CD4-positive, alpha-beta T cell (primary cell): Measurements from ENCODE around the gene ATP6V0A4. TPM values are rescaled to one million over a fixed set of nuclear protein-coding genes. Genes with fewer than 3 reads are reported as not detected.

Experiments
- ATAC-seq: fragments of 200-7000 bp; cut with Tn5 transposase; one replicate; pipeline ENCODE4 v1.10.0; 2022; ENCODE audit warnings: mild to moderate bottlenecking; ENCODE audit not compliant: poor library complexity
- CTCF ChIA-PET: fragments of 350-600 bp; sonication (Branson Sonifier 250); formaldehyde crosslinking; loops from one replicate; lab custom pipeline; 2021; ENCODE audit warnings: antibody characterized with exemption, inconsistent platforms; lab: Charles Lee
- POLR2A ChIA-PET: fragments of 350-600 bp; sonication (Branson Sonifier 250); formaldehyde crosslinking; loops from one replicate; lab custom pipeline; 2021; ENCODE audit warnings: antibody characterized with exemption, inconsistent platforms; lab: Charles Lee
- DNase-seq, 14 experiments: peaks; one replicate each; pipeline ENCODE4 v3.0.0-alpha.2; 2013 to 2020; ENCODE audit warnings: mixed read lengths in 2 of 14
- H3K27ac ChIP-seq, 2 donors: one replicate each; pipeline versions ENCODE4 v1.5.1 to v1.7.0; 2013; ENCODE audit warnings: low read length in 2 of 2, low read depth in 1 of 2, mild to moderate bottlenecking in 1 of 2
- H3K27me3 ChIP-seq, 2 experiments: 1 replicate in 1 of 2; 2 replicates in 1 of 2; pipeline versions ENCODE4 v1.6.1 to v1.7.0; 2013; ENCODE audit warnings: low read length in 2 of 2, control low read depth in 1 of 2, mild to moderate bottlenecking in 1 of 2, moderate library complexity in 1 of 2; ENCODE audit not compliant: insufficient read depth in 2 of 2, control insufficient read depth in 1 of 2
- H3K36me3 ChIP-seq: one replicate; pipeline ENCODE4 v1.6.1; 2013; ENCODE audit warnings: low read length, control low read depth; ENCODE audit not compliant: insufficient read depth
- H3K4me1 ChIP-seq: one replicate; pipeline ENCODE4 v1.6.1; 2013; ENCODE audit warnings: low read length, control low read depth; ENCODE audit not compliant: insufficient read depth
- H3K4me3 ChIP-seq: one replicate; pipeline ENCODE4 v1.5.1; 2013; ENCODE audit warnings: mild to moderate bottlenecking, low read length, moderate library complexity
- H3K9me3 ChIP-seq, 2 experiments: 1 replicate in 1 of 2; 2 replicates in 1 of 2; pipeline versions ENCODE4 v1.6.1 to v1.7.0; 2013; ENCODE audit warnings: low read length in 2 of 2, mild to moderate bottlenecking in 2 of 2, control low read depth in 1 of 2, moderate library complexity in 1 of 2; ENCODE audit not compliant: control insufficient read depth in 1 of 2, insufficient read depth in 1 of 2
- H3K27ac Mint-ChIP-seq: one replicate; pipeline ENCODE4 v1.8.0; 2020; ENCODE audit warnings: mixed read lengths
- H3K27me3 Mint-ChIP-seq: one replicate; pipeline ENCODE4 v1.8.0; 2021; ENCODE audit warnings: mixed read lengths
- H3K36me3 Mint-ChIP-seq: one replicate; pipeline ENCODE4 v1.8.0; 2021; ENCODE audit warnings: low read depth, mixed read lengths
- H3K4me1 Mint-ChIP-seq: one replicate; pipeline ENCODE4 v1.8.0; 2021; ENCODE audit warnings: low read depth, mixed read lengths
- H3K4me3 Mint-ChIP-seq: one replicate; pipeline ENCODE4 v1.8.0; 2020; ENCODE audit warnings: mild to moderate bottlenecking, mixed read lengths
- H3K9me3 Mint-ChIP-seq: one replicate; pipeline ENCODE4 v1.8.0; 2020; ENCODE audit warnings: mixed read lengths
- intact Hi-C, 2 experiments: fragments of 100-400 bp; cut with DNase I in 1 of 2; cut with micrococcal nuclease in 1 of 2; formaldehyde crosslinking; loops; one replicate each; pipeline versions ENCODE4 v1.15.1 to v1.9.0; 2023 to 2025; cut with DNase I, micrococcal nuclease
- total RNA-seq, 174 experiments: library from RNA in 2 of 174; stranded (reverse) in 2 of 174; gene quantifications; one replicate each; pipeline ENCODE4 v1.2.3 and lab custom pipeline; 2021 to 2026
- TF ChIP-seq, protein P1 (sequence below): fragments of 200-600 bp; IDR thresholded peaks from one replicate; pipeline ENCODE4 v1.8.0; 2022; ENCODE audit warnings: antibody characterized with exemption, mild to moderate bottlenecking

The ATP6V0A4 gene
- total RNA-seq, 2 experiments from 2014 or later: not detected

DNA sequence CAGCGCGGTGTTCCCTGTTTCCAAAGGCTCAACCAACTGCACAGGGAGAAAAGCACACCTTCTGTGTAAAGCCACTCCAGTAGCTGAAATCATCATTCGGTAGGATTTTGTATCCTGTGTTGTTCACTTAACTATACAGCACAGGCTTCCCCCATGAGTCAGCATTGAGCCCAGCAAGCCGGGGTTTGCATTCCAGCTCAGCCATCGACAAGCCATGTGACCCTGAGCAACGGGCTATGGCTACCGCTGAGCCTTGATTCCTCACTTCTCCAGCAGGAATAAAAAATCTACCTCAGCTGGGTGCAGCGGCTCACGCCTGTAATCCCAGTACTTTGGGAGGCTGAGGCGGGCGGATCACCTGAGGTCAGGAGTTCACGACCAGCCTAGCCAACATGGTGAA is 44.1 kb upstream of the ATP6V0A4 start:
- no peaks in the 10 kb centered on the region for H3K36me3 Mint-ChIP-seq
- POLR2A ChIA-PET: no interaction called here
- no peaks in the 10 kb centered on the region for H3K4me1 Mint-ChIP-seq

DNA sequence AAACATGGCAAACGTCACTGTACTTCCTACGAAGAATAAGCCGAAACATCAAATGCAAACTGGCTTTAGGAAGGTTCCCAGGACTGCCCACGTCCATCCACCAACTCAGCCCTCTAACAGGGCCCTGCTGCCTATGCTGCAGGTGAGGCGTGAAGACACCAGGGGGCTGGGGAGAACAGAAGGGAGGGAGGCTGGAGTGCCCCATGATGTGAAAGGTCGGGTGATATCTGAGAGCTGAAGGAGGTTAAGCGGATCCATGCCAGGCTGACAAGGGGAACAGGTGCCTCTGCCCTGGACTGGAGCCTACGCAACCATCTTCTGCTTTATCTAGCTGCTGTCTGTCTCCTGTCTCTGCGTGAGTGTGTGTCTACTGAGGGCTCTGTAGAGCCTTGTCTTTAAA is 40.2 kb upstream of the ATP6V0A4 start:
- H3K27me3 Mint-ChIP-seq: peaks cover 22% of the 10 kb centered on the region
- no peak overlapping the region for H3K27ac Mint-ChIP-seq
- ATAC-seq (no peak), DNase-seq (no peak)
- POLR2A ChIA-PET: no interaction called here
- no peaks in the 10 kb centered on the region for H3K27me3 ChIP-seq
- TF ChIP-seq, protein P1, sequence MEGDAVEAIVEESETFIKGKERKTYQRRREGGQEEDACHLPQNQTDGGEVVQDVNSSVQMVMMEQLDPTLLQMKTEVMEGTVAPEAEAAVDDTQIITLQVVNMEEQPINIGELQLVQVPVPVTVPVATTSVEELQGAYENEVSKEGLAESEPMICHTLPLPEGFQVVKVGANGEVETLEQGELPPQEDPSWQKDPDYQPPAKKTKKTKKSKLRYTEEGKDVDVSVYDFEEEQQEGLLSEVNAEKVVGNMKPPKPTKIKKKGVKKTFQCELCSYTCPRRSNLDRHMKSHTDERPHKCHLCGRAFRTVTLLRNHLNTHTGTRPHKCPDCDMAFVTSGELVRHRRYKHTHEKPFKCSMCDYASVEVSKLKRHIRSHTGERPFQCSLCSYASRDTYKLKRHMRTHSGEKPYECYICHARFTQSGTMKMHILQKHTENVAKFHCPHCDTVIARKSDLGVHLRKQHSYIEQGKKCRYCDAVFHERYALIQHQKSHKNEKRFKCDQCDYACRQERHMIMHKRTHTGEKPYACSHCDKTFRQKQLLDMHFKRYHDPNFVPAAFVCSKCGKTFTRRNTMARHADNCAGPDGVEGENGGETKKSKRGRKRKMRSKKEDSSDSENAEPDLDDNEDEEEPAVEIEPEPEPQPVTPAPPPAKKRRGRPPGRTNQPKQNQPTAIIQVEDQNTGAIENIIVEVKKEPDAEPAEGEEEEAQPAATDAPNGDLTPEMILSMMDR: no peak
- intact Hi-C loops: no loop called here
- no peaks in the 10 kb centered on the region for H3K36me3 Mint-ChIP-seq
- H3K27ac ChIP-seq: no peak overlapping the region
- no peaks in the 10 kb centered on the region for H3K9me3 Mint-ChIP-seq
- no peaks in the 10 kb centered on the region for H3K9me3 ChIP-seq
- no peaks in the 10 kb centered on the region for H3K4me1 ChIP-seq
- H3K4me3 ChIP-seq: no peak overlapping the region
- no peaks in the 10 kb centered on the region for H3K4me1 Mint-ChIP-seq
- H3K4me3 Mint-ChIP-seq: no peak overlapping the region
- CTCF ChIA-PET: no interaction called here
- H3K36me3 ChIP-seq: no peaks in the 10 kb centered on the region

More for the DNA sequence above, 44.1 kb upstream of the ATP6V0A4 start:
- CTCF ChIA-PET: no interaction called here
- H3K9me3 ChIP-seq: no peaks in the 10 kb centered on the region
- peaks cover 10% of the 10 kb centered on the region for H3K27me3 Mint-ChIP-seq
- H3K4me3 ChIP-seq: no peak overlapping the region
- H3K4me3 Mint-ChIP-seq: no peak overlapping the region
- intact Hi-C loops: no loop called here
- no peaks in the 10 kb centered on the region for H3K9me3 Mint-ChIP-seq
- H3K36me3 ChIP-seq: no peaks in the 10 kb centered on the region
- ATAC-seq (no peak), DNase-seq (no peak)
- no peak overlapping the region for H3K27ac ChIP-seq
- no peaks in the 10 kb centered on the region for H3K27me3 ChIP-seq
- H3K4me1 ChIP-seq: no peaks in the 10 kb centered on the region
- TF ChIP-seq, protein P1: no peak
- no peak overlapping the region for H3K27ac Mint-ChIP-seq

DNA sequence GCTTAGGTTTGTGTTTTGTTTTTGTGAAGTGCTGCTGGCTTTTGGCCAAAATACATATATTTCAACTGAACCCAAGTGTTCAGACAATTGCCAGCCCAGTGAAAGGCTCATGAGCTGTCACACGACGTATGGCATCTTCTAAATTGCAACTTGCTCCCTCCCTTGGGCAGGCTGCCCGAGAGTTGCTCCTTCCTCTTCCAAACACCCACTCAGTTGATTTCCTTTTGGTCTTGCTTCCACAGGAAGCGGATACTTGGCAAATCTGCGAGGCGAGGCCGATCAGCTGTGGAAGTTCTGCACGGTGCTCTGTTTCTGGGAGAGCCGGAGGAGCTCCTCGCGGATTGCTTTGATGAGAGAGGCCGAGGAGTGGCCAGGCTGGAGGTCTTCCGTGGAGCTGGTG is 39.6 kb upstream of the ATP6V0A4 start:
- no peak overlapping the region for H3K4me3 ChIP-seq

More for the DNA sequence above, 39.6 kb upstream of the ATP6V0A4 start:
- H3K27ac ChIP-seq: no peak overlapping the region
- H3K9me3 ChIP-seq: no peaks in the 10 kb centered on the region
- H3K4me3 Mint-ChIP-seq: no peak overlapping the region
- peaks cover 22% of the 10 kb centered on the region for H3K27me3 Mint-ChIP-seq
- intact Hi-C loops: no loop called here
- TF ChIP-seq, protein P1: no peak
- H3K36me3 ChIP-seq: no peaks in the 10 kb centered on the region
- H3K27me3 ChIP-seq: no peaks in the 10 kb centered on the region
- ChIA-PET POLR2A (no interaction called here), CTCF (interaction anchor here (0.5 kb wide), 1 partner anchor 53 kb away, joined by 3 read pairs; no protein-coding TSS in a partner anchor)
- no peak overlapping the region for H3K27ac Mint-ChIP-seq
- ATAC-seq: no peak
- H3K9me3 Mint-ChIP-seq: no peaks in the 10 kb centered on the region
- H3K36me3 Mint-ChIP-seq: no peaks in the 10 kb centered on the region
- H3K4me1 ChIP-seq: no peaks in the 10 kb centered on the region
- no peak for DNase-seq
- H3K4me1 Mint-ChIP-seq: no peaks in the 10 kb centered on the region
